Astrocyte of the spinal cord (primary cell): ENCODE data around the gene DLG5.

ENCODE experiments used
- DNase-seq: peaks from one replicate; pipeline ENCODE4 v3.0.0; 2011; ENCODE audit warnings: low read depth, low spot score
- H3K4me3 ChIP-seq: 2 replicates; pipeline ENCODE4 v1.5.1; 2011; ENCODE audit warnings: low read depth, mild to moderate bottlenecking, low read length, moderate library complexity
- in situ Hi-C: cut with HindIII; loops from 2 replicates; pipeline ENCODE4 v1.10.0; 2017; ENCODE audit warnings: low sequenced_read_pairs
- TF ChIP-seq, protein P1 (sequence below): IDR thresholded peaks from 2 replicates; pipeline ENCODE4 v1.5.1; 2012; ENCODE audit warnings: low read depth, mild to moderate bottlenecking, low read length, inconsistent platforms

Gene DLG5

GRCh38 chr10:77818378-77818777 is 108.2 kb downstream of the DLG5 start:
- no peak for DNase-seq
- TF ChIP-seq, protein P1, sequence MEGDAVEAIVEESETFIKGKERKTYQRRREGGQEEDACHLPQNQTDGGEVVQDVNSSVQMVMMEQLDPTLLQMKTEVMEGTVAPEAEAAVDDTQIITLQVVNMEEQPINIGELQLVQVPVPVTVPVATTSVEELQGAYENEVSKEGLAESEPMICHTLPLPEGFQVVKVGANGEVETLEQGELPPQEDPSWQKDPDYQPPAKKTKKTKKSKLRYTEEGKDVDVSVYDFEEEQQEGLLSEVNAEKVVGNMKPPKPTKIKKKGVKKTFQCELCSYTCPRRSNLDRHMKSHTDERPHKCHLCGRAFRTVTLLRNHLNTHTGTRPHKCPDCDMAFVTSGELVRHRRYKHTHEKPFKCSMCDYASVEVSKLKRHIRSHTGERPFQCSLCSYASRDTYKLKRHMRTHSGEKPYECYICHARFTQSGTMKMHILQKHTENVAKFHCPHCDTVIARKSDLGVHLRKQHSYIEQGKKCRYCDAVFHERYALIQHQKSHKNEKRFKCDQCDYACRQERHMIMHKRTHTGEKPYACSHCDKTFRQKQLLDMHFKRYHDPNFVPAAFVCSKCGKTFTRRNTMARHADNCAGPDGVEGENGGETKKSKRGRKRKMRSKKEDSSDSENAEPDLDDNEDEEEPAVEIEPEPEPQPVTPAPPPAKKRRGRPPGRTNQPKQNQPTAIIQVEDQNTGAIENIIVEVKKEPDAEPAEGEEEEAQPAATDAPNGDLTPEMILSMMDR: no peak
- H3K4me3 ChIP-seq: no peak overlapping the region
- in situ Hi-C loops: no loop called here

GRCh38 chr10:77817541-77817940 is 109.0 kb downstream of the DLG5 start:
- no peak overlapping the region for H3K4me3 ChIP-seq
- in situ Hi-C loops: no loop called here
- TF ChIP-seq, protein P1: no peak
- DNase-seq: no peak

- TF ChIP-seq, protein P1: no peak
- DNase-seq: no peak
- H3K4me3 ChIP-seq: no peak overlapping the region
- in situ Hi-C loops: no loop called here
Observed at GRCh38 chr10:77816311-77816710, 110.2 kb downstream of the DLG5 start.

GRCh38 chr10:77812741-77813140 is 113.8 kb downstream of the DLG5 start:
- TF ChIP-seq, protein P1: no peak
- in situ Hi-C loops: no loop called here

DNA sequence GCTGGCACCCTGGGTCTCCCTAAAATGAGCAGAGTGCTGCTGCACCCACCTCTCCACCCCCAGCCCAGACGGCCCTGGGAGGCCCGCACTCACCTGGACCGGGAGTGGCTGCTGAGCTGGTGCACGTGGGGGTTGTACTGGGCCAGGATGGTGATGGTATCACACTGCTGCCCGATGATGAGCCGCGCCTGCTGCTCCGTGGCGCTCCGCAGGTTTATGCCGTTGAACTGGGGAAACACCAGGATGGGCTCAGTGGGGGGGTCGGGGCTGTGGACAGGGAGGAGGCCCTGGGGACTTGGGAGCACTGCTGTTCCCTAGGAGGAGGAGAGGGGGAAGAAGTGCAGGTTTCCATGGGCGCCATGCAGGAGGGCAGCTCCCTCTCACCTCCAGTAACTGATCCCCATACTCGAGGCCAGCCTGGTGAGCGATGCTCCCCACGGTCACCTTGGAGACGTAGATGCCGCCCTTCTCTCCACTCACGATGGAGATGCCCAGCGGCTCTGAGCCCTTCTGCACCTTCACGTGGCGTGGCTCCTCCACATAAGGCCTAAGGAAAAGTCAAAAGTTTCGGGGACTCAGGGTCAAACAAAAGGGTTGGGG is 114.6 kb downstream of the DLG5 start:
- no peak overlapping the region for H3K4me3 ChIP-seq
- in situ Hi-C loops: no loop called here
- DNase-seq: no peak
- TF ChIP-seq, protein P1: no peak

More at GRCh38 chr10:77812741-77813140, 113.8 kb downstream of the DLG5 start:
- DNase-seq: no peak
- H3K4me3 ChIP-seq: no peak overlapping the region

DNA sequence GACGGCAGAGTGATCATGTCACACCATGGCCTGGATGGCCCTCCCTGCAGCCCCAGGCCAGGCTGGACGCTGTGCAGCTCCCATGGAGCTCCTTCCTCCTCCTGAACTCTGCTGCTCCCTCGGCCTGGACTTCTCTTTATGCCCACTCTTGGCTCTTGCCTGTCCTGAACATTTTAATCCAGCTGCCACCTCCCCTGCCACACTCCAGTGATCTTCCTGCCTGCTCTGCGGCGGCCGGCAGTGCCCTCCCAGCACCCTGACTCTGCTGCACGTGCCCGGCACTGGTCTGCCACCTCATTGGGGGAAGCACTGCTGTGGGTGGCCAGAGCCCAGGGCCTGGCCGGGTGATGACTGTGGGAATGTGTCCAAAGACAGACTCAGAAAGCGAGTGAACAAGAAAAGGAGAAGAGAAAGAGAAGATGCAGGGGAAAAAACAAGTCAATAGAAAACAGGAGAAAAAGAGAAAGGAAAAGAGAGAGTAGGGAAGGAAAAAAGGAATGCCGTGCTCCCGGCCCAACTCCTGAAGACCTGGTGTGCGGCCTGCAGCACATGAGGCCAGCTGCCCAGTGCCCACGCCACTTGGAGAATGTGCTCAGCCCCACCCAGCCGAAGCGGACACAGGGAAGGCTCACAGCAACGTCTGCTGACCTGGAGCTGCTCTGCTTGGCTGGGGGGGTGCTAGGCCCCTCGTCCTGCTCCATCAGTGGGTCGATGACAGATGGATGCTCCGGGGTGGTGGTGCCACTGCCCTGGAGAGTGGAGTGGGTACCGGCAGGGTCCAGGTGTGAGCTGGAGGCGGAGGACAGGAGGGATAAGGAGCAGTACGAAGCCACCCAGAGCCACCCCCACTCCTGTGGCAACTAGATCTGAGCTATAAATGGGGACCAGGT is 115.9 kb downstream of the DLG5 start:
- DNase-seq: no peak
- TF ChIP-seq, protein P1: no peak
- in situ Hi-C loops: no loop called here
- H3K4me3 ChIP-seq: no peak overlapping the region
